Stomach smooth muscle (tissue), 2 donors: ENCODE data around the gene SOAT1.
A peak's percentile ranks its signal among the peaks of the same experiment; 100 is the strongest.
"Not testable (repeated sequence)": the region's sequence is repeated elsewhere in the genome, so short reads cannot be mapped to it uniquely, and the experiment has no call there.

Source experiments
- H3K27ac ChIP-seq: one replicate; pipeline ENCODE4 v1.7.0; 2013; ENCODE audit warnings: mild to moderate bottlenecking, low read length, inconsistent platforms
- H3K27me3 ChIP-seq, 2 donors: one replicate each; pipeline ENCODE4 v1.7.0; 2013; ENCODE audit warnings: low read length in 2 of 2; ENCODE audit not compliant: insufficient read depth in 2 of 2, control insufficient read depth in 1 of 2
- H3K36me3 ChIP-seq, 2 donors: one replicate each; pipeline ENCODE4 v1.7.0; 2013; ENCODE audit warnings: low read length in 2 of 2; ENCODE audit not compliant: control insufficient read depth in 2 of 2, insufficient read depth in 2 of 2
- H3K4me1 ChIP-seq: one replicate; pipeline ENCODE4 v1.7.0; 2013; ENCODE audit warnings: low read length; ENCODE audit not compliant: control insufficient read depth, insufficient read depth
- H3K4me3 ChIP-seq, 2 donors: one replicate each; pipeline ENCODE4 v1.7.0; 2013; ENCODE audit warnings: low read length in 2 of 2
- H3K9ac ChIP-seq, 2 donors: one replicate each; pipeline ENCODE4 v1.7.0; 2013; ENCODE audit warnings: low read length in 2 of 2, mild to moderate bottlenecking in 1 of 2
- H3K9me3 ChIP-seq, 2 donors: one replicate each; pipeline ENCODE4 v1.7.0; 2013; ENCODE audit warnings: low read length in 2 of 2; ENCODE audit not compliant: control insufficient read depth in 2 of 2
- donor health status: healthy.
- donor health status: Pancreatic carcinoma.

The SOAT1 gene

DNA sequence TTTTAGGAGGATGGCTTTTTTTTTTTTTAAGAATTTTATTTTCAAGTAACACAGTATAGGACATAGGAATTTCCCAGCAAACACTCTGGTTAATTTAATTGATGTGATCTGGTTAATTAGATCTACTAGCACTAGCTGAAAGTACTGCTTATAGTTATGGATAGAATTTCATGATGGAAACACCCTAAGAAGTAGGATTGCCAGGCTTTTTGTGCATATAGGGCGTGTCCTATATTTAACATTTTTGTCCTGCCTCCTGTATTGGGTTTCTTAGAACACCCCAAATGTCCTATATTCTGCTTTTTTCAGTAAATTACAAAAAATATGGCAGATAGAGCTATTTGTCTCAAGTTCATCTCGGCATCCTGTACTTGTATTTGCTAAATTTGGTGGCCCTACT lies 58.6 kb downstream of the SOAT1 start:
- Histone ChIP-seq H3K4me3 (no peak overlapping the region), H3K4me1 (no peaks in the 10 kb centered on the region), H3K9me3 (no peaks in the 10 kb centered on the region), H3K9ac (no peak overlapping the region), H3K27ac (no peak overlapping the region), H3K27me3 (no peaks in the 10 kb centered on the region), H3K36me3 (peaks cover 2 to 32% of the 10 kb centered on the region in 2 donors)

DNA sequence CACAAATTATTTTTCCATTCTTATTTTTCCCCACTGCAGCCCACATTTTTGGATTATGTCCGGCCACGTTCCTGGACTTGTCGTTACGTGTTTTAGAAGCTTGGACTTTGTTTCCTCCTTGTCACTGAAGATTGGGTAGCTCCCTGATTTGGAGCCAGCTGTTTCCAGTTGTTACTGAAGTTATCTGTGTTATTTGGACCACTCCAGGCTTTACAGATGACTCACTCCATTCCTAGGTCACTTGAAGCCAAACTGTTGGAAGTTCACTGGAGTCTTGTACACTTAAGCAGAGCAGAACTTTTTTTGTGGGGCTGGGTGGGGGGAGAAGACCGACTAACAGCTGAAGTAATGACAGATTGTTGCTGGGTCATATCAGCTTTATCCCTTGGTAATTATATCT lies 59.9 kb downstream of the SOAT1 start:
- Histone ChIP-seq H3K4me3 (no peak overlapping the region), H3K9ac (no peak overlapping the region), H3K4me1 (no peaks in the 10 kb centered on the region), H3K36me3 (peaks cover 2 to 21% of the 10 kb centered on the region in 2 donors), H3K9me3 (no peaks in the 10 kb centered on the region), H3K27ac (no peak overlapping the region), H3K27me3 (no peaks in the 10 kb centered on the region)

DNA sequence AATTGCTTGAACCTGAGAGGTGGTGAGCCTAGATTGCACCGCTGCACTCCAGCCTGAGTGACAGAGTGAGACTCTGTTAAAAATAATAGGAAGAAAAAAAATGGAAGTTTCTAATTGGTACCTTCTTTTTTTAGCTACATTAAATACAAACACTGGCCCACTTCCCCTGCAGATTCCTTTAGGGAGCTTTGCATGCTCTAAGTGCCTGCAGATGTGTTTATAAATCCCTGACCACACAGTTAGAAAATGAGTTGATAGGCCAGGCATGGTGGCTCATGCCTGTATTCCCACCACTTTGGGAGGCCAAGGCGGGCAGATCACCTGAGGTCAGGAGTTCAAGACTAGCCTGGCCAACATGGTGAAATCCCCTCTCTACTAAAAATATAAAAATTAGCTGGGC lies 68.0 kb downstream of the SOAT1 start:
- H3K27me3 ChIP-seq, H3K4me1 ChIP-seq, H3K9ac ChIP-seq, H3K4me3 ChIP-seq, H3K27ac ChIP-seq, H3K9me3 ChIP-seq, H3K36me3 ChIP-seq: not testable (repeated sequence)

DNA sequence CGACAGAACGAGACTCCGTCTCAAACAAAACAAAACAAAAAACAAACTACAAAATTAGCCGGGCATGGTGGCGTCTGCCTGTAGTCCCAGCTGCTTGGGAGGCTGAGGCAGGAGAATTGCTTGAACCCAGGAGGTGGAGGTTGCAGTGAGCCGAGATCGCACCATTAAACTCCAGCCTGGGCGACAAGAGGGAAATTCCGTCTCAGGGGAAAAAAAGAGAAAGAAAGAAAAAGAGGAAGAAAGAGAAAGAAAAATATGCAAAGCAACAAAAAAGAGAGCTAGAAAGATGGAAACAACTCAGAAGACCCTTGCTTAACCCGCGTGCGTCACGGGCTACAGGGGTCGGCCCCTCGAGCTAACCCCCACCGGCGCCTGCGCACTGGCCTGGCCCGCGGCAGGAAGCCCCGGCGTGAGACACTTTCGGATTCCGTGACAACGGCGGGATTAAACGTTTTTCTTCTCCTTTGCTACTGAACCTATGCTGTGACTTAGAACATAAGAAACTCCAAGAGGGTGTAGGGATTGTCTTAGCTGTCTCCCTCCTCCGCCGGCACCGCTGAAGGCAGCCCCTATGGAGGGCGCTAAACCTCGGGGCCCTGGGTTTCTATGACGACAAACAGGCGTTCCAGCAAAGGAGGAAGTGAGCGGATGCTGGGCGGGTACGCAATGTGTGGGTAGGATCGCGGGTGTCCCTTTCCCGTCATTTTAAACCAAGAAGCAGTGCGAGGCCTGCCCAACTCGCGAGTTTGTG lies 71.9 kb downstream of the SOAT1 start, which contains the start of gene AXDND1:
Gene AXDND1, plus strand, starts transcription at position 630 of the 751 bp plus-strand sequence. CDS start 539 bp downstream, outside the sequence.
- peak within 1 kb of the TSS; percentile 88 to 89 for H3K4me3 ChIP-seq
- no peaks in the 10 kb centered on the region for H3K9me3 ChIP-seq
- H3K27ac ChIP-seq = peak within 1 kb of the TSS; percentile 88
- H3K36me3 ChIP-seq = no peaks in the 10 kb centered on the region
- H3K4me1 ChIP-seq = no peaks in the 10 kb centered on the region
- peak within 1 kb of the TSS; percentile 93 to 94 for H3K9ac ChIP-seq
- H3K27me3 ChIP-seq = no peaks in the 10 kb centered on the region

DNA sequence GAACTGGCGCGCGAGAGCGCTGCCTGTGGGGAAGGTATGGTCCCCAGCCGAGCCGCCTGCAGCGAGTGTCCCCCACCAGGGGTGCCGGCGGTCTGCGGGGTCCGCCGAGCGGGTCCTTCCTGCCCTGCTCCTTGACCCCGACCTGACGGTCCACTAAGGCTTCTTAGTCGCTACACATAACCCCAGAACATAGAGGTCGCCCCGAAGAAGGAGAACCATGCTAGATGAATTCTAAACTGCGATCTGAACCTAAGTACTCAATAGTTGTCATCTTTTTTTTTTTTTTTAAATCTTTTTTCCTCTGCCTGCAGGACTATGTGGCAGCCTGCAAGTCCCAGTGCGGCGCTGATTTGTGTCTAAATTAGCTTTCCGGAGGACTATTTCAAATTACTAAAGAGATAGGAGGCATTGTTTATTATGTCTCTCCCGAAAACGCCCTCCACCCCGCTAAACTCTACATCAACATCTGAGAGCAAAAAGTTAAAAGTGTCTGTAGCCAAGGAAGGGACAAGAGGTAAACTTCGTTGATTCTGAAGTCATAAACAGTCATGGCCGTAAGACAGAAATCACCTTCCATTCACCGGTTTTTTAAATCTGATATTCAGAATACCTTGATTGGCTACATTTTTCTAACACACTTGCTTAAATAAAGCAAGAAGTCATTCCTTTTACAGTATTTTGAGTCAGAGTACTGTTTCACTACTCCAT lies 72.7 kb downstream of the SOAT1 start:
- Histone ChIP-seq H3K27me3 (no peaks in the 10 kb centered on the region), H3K9ac (peak overlapping the region; percentile 93 to 94), H3K27ac (peak overlapping the region; percentile 88), H3K4me1 (no peaks in the 10 kb centered on the region), H3K9me3 (no peaks in the 10 kb centered on the region), H3K4me3 (peak overlapping the region; percentile 88 to 89), H3K36me3 (no peaks in the 10 kb centered on the region)

DNA sequence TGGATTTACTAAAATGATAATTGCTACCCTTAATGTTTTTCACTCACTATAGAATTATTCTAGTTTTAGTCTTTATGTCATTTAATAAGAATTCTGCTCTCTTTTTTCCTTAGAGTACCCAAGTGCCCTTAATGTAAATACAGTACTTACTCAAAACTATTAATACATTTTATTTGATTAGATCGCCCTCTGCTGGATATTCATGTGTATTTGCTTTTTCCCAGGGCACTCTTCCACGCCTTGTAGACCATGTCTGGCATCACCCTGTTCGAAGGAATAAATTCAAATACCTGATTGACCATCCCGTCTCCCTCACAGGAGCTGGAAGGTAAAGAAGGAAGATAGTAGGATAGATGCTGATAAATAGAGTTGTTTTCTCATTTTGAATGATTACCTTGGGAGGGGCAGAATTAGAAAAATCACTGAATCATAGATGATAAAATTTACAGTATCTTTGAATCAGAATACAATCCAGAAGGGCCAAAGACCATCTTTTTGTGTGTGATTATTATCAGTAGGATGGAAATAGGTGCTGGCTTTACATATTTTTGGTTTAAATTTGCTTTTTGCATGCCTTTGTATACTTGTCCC lies 76.2 kb downstream of the SOAT1 start:
- no peaks in the 10 kb centered on the region for H3K4me1 ChIP-seq
- no peak overlapping the region for H3K9ac ChIP-seq
- H3K27me3 ChIP-seq = no peaks in the 10 kb centered on the region
- H3K36me3 ChIP-seq = no peaks in the 10 kb centered on the region
- H3K4me3 ChIP-seq = no peak overlapping the region
- H3K27ac ChIP-seq = no peak overlapping the region
- no peaks in the 10 kb centered on the region for H3K9me3 ChIP-seq

DNA sequence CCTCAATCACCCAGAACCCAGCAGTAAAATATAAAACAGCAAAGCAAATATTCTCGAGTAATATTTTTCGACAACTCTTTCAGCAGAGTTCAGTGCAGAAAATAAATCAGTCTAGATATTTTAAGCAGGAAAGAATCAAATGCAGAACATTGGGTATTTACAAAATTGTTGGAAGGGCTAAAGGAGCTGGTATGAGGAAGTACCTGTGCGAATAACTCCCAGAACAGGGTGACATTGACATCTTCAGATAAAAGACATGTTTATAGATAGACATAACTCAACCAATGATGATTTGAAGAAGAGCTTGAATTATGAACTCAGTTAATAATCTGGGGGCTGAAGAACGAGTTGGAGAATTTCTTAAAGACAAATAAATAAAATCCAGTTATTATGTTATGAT lies 78.6 kb downstream of the SOAT1 start:
- Histone ChIP-seq H3K9me3 (no peaks in the 10 kb centered on the region), H3K4me3 (no peak overlapping the region), H3K9ac (no peak overlapping the region), H3K27ac (no peak overlapping the region), H3K36me3 (no peaks in the 10 kb centered on the region), H3K4me1 (no peaks in the 10 kb centered on the region), H3K27me3 (no peaks in the 10 kb centered on the region)

DNA sequence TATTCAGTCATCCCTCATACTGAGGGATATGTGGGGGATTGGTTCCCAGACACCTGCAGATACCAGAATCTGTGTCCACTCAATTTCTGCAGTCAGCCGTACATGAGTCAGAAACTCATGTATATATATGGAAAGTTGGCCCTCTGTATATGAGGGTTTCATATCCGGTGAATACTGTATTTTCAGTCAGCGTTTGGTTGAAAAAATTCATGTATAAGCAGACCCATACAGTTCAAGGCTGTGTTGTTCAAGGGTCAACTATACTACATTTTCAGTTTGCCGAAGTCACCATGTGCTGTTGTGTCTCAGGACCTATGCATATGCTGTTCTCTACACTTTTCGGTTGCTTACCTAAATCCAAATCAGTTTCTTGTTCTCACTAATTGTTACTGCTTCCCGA lies 82.6 kb downstream of the SOAT1 start:
- Histone ChIP-seq H3K27ac (no peak overlapping the region), H3K9me3 (no peaks in the 10 kb centered on the region), H3K4me3 (no peak overlapping the region), H3K27me3 (no peaks in the 10 kb centered on the region), H3K4me1 (no peaks in the 10 kb centered on the region), H3K36me3 (no peaks in the 10 kb centered on the region), H3K9ac (no peak overlapping the region)

- no peak overlapping the region for H3K9ac ChIP-seq
- H3K4me1 ChIP-seq = no peaks in the 10 kb centered on the region
- no peak overlapping the region for H3K4me3 ChIP-seq
- no peaks in the 10 kb centered on the region for H3K9me3 ChIP-seq
- no peak overlapping the region for H3K27ac ChIP-seq
- H3K36me3 ChIP-seq = no peaks in the 10 kb centered on the region
- no peaks in the 10 kb centered on the region for H3K27me3 ChIP-seq
These were observed 86.7 kb downstream of the SOAT1 start for GRCh38 chr1:179380299-179380698.

DNA sequence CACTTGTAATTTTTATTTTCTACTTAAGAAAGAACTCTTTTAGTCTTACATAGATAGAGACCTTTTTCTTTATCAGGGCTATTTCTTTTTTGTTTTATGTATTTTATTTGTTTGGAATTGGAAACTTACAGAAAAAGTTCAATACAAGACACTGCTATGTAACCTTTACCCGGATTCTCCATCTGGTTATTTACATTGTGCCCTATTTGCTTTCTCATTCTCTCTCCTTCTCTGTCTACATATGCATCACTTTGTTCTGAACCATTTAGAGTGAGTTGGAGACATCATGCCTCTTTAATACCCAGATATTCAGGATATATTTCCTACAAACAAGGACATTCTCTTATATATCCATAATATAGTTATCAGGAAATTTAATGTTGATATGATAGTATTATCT lies 90.4 kb downstream of the SOAT1 start:
- no peak overlapping the region for H3K4me3 ChIP-seq
- no peaks in the 10 kb centered on the region for H3K36me3 ChIP-seq
- no peaks in the 10 kb centered on the region for H3K4me1 ChIP-seq
- H3K27ac ChIP-seq = no peak overlapping the region
- no peaks in the 10 kb centered on the region for H3K27me3 ChIP-seq
- no peaks in the 10 kb centered on the region for H3K9me3 ChIP-seq
- no peak overlapping the region for H3K9ac ChIP-seq

DNA sequence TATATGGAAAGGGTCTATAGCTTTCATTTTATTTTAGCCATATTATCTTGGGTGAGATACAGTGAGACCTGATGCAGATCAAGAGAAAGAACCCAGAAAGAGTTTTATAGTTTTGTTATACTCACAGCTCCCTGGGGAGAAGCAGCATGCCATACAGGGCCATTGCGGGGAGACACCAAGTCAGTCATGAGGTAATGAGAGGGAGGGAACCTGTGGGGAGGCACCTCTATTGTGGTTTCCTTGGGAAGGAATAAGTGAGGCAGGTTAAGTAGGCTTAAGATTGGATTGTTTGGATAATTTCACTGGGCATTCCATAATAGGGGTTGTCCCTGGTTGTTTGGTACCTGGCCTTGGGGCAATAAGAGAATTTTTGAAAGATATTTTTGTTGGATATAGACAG lies 91.9 kb downstream of the SOAT1 start:
- H3K27ac ChIP-seq = no peak overlapping the region
- no peaks in the 10 kb centered on the region for H3K36me3 ChIP-seq
- H3K4me1 ChIP-seq = no peaks in the 10 kb centered on the region
- H3K27me3 ChIP-seq = no peaks in the 10 kb centered on the region
- H3K4me3 ChIP-seq = no peak overlapping the region
- no peaks in the 10 kb centered on the region for H3K9me3 ChIP-seq
- no peak overlapping the region for H3K9ac ChIP-seq
